HEK293 (cell line): ENCODE measurements around the gene RAD17.
"Not testable (repeated sequence)": the region's sequence is repeated elsewhere in the genome, so short reads cannot be mapped to it uniquely, and the experiment has no call there.

Experiments
- CTCF ChIA-PET: fragments of 350-600 bp; formaldehyde crosslinking; extraction: SDS; loops from one replicate; lab custom pipeline; 2021; ENCODE audit warnings: antibody characterized with exemption; lab: Yijun Ruan, JAX
- POLR2A ChIA-PET: fragments of 300-600 bp; formaldehyde crosslinking; extraction: SDS; loops from one replicate; lab custom pipeline; 2020; ENCODE audit warnings: antibody characterized with exemption, inconsistent platforms; lab: Yijun Ruan, JAX
- H3K27ac ChIP-seq: fragments of 200-500 bp; sonication (Bioruptor generic); 2 replicates; pipeline ENCODE4 v1.5.1; 2014; ENCODE audit warnings: low read depth, low read length, control low read depth, inconsistent platforms; ENCODE audit errors: extremely low read depth
- H3K36me3 ChIP-seq, 2 experiments: fragments of 200-500 bp in 1 of 2; sonication (Bioruptor generic) in 1 of 2; 1 replicate in 1 of 2; 2 replicates in 1 of 2; pipeline ENCODE4 v1.5.1; 2014 to 2017; ENCODE audit warnings: inconsistent platforms in 2 of 2, low read length in 2 of 2; ENCODE audit not compliant: control insufficient read depth in 2 of 2, insufficient read depth in 1 of 2
- H3K4me1 ChIP-seq: fragments of 200-500 bp; sonication (Bioruptor generic); 2 replicates; pipeline ENCODE4 v1.5.1; 2014; ENCODE audit warnings: mild to moderate bottlenecking, low read length, inconsistent platforms; ENCODE audit not compliant: control insufficient read depth, insufficient read depth
- H3K4me3 ChIP-seq: 2 replicates; pipeline ENCODE4 v1.5.1; 2011; ENCODE audit warnings: low read depth, mild to moderate bottlenecking, control low read depth, low read length, moderate library complexity
- H3K9me3 ChIP-seq: fragments of 200-500 bp; sonication (Bioruptor generic); 2 replicates; pipeline ENCODE4 v1.5.1; 2014; ENCODE audit warnings: low read depth, low read length, inconsistent platforms; ENCODE audit not compliant: control insufficient read depth, insufficient read depth
- ATF2 ChIP-seq: fragments of 450-650 bp; formaldehyde crosslinking; IDR thresholded peaks from 2 replicates; pipeline ENCODE4 v1.5.1; 2016; ENCODE audit warnings: missing biosample characterization, missing genetic modification characterization, low read depth
- BCL11A ChIP-seq: fragments of 450-650 bp; formaldehyde crosslinking; IDR thresholded peaks from 2 replicates; pipeline ENCODE4 v1.5.1; 2016; ENCODE audit warnings: low read depth, missing biosample characterization, missing genetic modification characterization
- IKZF3 ChIP-seq: fragments of 450-650 bp; IDR thresholded peaks from 2 replicates; pipeline ENCODE4 v1.5.0; 2018; ENCODE audit warnings: missing biosample characterization, mild to moderate bottlenecking, missing genetic modification characterization, moderate library complexity
- KLF16 ChIP-seq: fragments of 450-650 bp; formaldehyde crosslinking; IDR thresholded peaks from 2 replicates; pipeline ENCODE4 v1.5.1; 2017; ENCODE audit warnings: missing biosample characterization, missing genetic modification characterization
- SCRT1 ChIP-seq: fragments of 450-650 bp; formaldehyde crosslinking; IDR thresholded peaks from 2 replicates; pipeline ENCODE4 v1.5.1; 2016; ENCODE audit warnings: missing biosample characterization, missing genetic modification characterization, borderline replicate concordance
- TRIM28 ChIP-seq: IDR thresholded peaks from 2 replicates; pipeline ENCODE4 v1.6.1; 2011; ENCODE audit warnings: low read length, control low read depth, borderline replicate concordance
- ZBTB7A ChIP-seq: fragments of 450-650 bp; formaldehyde crosslinking; IDR thresholded peaks from 2 replicates; pipeline ENCODE4 v1.5.1; 2016; ENCODE audit warnings: low read depth, missing biosample characterization, missing genetic modification characterization
- ZBTB8A ChIP-seq: fragments of 450-650 bp; formaldehyde crosslinking; IDR thresholded peaks from 2 replicates; pipeline ENCODE4 v1.5.1; 2016; ENCODE audit warnings: missing biosample characterization, missing genetic modification characterization
- ZFHX2 ChIP-seq: fragments of 450-650 bp; formaldehyde crosslinking; conservative IDR thresholded peaks from 2 replicates; pipeline ENCODE4 v1.5.1; 2016; ENCODE audit warnings: missing biosample characterization, missing genetic modification characterization
- ZNF239 ChIP-seq: fragments of 450-650 bp; formaldehyde crosslinking; IDR thresholded peaks from 2 replicates; pipeline ENCODE4 v1.5.1; 2016; ENCODE audit warnings: missing biosample characterization, missing genetic modification characterization
- ZNF354C ChIP-seq: fragments of 450-650 bp; formaldehyde crosslinking; IDR thresholded peaks from 2 replicates; pipeline ENCODE4 v1.5.1; 2016; ENCODE audit warnings: missing biosample characterization, missing genetic modification characterization, low read depth, borderline replicate concordance
- ZNF560 ChIP-seq: fragments of 450-650 bp; formaldehyde crosslinking; IDR thresholded peaks from 2 replicates; pipeline ENCODE4 v1.5.1; 2017; ENCODE audit warnings: missing biosample characterization, missing genetic modification characterization, borderline replicate concordance
- ZNF639 ChIP-seq: fragments of 450-650 bp; formaldehyde crosslinking; IDR thresholded peaks from 2 replicates; pipeline ENCODE4 v1.5.1; 2016; ENCODE audit warnings: missing biosample characterization, missing genetic modification characterization
- ZNF768 ChIP-seq: fragments of 450-650 bp; formaldehyde crosslinking; IDR thresholded peaks from 2 replicates; pipeline ENCODE4 v1.5.1; 2018; ENCODE audit warnings: missing biosample characterization, mild to moderate bottlenecking, missing genetic modification characterization
- ZNF843 ChIP-seq: fragments of 450-650 bp; formaldehyde crosslinking; IDR thresholded peaks from 2 replicates; pipeline ENCODE4 v1.5.1; 2016; ENCODE audit warnings: missing biosample characterization, missing genetic modification characterization

Gene RAD17

GRCh38 chr5:69454460-69455249 is 85.0 kb downstream of the RAD17 start:
- CTCF ChIA-PET, result no interaction called here
- Histone ChIP-seq H3K4me1 (no peaks in the 10 kb centered on the region), H3K9me3 (no peaks in the 10 kb centered on the region), H3K27ac (no peak overlapping the region)
- no peak for TF ChIP-seq ZNF239 (tag by site-specific recombination)
- TF ChIP-seq TRIM28, result no peak
- no peak for TF ChIP-seq IKZF3 (tag by site-specific recombination)
- TF ChIP-seq ZNF560, result no peak
- TF ChIP-seq KLF16 (tag by site-specific recombination), result no peak
- no peak for TF ChIP-seq ZNF768 (tag by site-specific recombination)
- TF ChIP-seq ZBTB7A (tag by site-specific recombination), result no peak
- no peak for TF ChIP-seq ZBTB8A
- no peak for TF ChIP-seq ZNF354C
- no peak for TF ChIP-seq ZFHX2 (tag by site-specific recombination)
- TF ChIP-seq SCRT1, result no peak
- no peak for TF ChIP-seq ZNF843 (tag by site-specific recombination)
- TF ChIP-seq ZNF639 (tag by site-specific recombination), result no peak
- TF ChIP-seq, all 188 proteins: peak for 0
- Histone ChIP-seq H3K4me3 (no peak overlapping the region), H3K36me3 (no peaks in the 10 kb centered on the region)
- POLR2A ChIA-PET, result no interaction called here

- POLR2A ChIA-PET, H3K27ac ChIP-seq, H3K4me1 ChIP-seq, H3K4me3 ChIP-seq, H3K9me3 ChIP-seq, CTCF ChIA-PET, H3K36me3 ChIP-seq: not testable (repeated sequence)
Observed at GRCh38 chr5:69455428-69455988, 85.9 kb downstream of the RAD17 start.

GRCh38 chr5:69462170-69462569 is 92.6 kb downstream of the RAD17 start:
- ChIA-PET CTCF (no interaction called here), POLR2A (no interaction called here)

More at GRCh38 chr5:69462170-69462569, 92.6 kb downstream of the RAD17 start:
- no peak overlapping the region for H3K27ac ChIP-seq
- H3K4me3 ChIP-seq, result no peak overlapping the region
- TF ChIP-seq BCL11A (tag by site-specific recombination) (no peak), ATF2 (tag by site-specific recombination) (no peak)
- TF ChIP-seq, all 188 proteins: peak for 0
- no peaks in the 10 kb centered on the region for H3K4me1 ChIP-seq
- no peaks in the 10 kb centered on the region for H3K9me3 ChIP-seq
- H3K36me3 ChIP-seq, result no peaks in the 10 kb centered on the region
